HL-60/S4 treated with phorbol 12-myristate 13-acetate at 8.2 ng/mL for 4 days and 3 days (cell line): ENCODE measurements around the gene TEAD2.
"Not testable (repeated sequence)": the region's sequence is repeated elsewhere in the genome, so short reads cannot be mapped to it uniquely, and the experiment has no call there.

Experiments used
- in situ Hi-C: fragments of 300-500 bp; cut with MboI; formaldehyde crosslinking; loops from 2 replicates; pipeline ENCODE4 v1.15.0; 2022; ENCODE audit warnings: low sequenced_read_pairs

The TEAD2 gene

DNA sequence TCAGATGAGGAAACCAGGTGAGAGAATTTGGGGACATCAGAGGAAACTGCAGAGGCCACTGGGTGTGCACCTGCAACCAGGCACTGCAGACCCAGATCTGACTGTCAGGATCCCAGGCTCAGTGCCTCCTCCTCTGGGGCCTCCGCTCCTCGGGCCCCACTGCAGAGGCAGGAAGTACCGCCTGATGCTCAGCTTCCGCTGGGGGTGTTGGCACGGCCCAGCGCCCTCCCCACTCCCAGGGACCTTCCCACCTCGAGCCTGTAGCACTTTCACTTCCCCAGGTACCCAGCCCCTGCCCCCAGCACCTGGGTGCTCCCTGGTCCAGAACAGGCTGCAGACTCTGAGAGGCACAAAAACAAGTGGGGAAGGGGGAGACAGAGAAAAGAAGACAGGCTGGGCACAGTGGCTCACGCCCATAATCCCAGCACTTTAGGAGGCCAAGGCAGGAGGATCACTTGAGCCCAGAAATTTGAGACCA lies 28.4 kb downstream of the TEAD2 start:
- in situ Hi-C loops, result no loop called here

GRCh38 chr19:49333418-49333805 lies 28.8 kb downstream of the TEAD2 start:
- in situ Hi-C loops, result no loop called here

GRCh38 chr19:49332691-49333417 lies 29.4 kb downstream of the TEAD2 start:
- in situ Hi-C loops, result not testable (repeated sequence)

GRCh38 chr19:49331616-49332055 lies 30.6 kb downstream of the TEAD2 start:
- in situ Hi-C loops, result no loop called here

GRCh38 chr19:49331187-49331586 lies 31.0 kb downstream of the TEAD2 start:
- in situ Hi-C loops, result not testable (repeated sequence)

- in situ Hi-C loops, result no loop called here
Observed at GRCh38 chr19:49328741-49329140, 33.5 kb downstream of the TEAD2 start.

GRCh38 chr19:49327878-49328544 lies 34.2 kb downstream of the TEAD2 start:
- in situ Hi-C loops, result no loop called here

GRCh38 chr19:49326165-49326704 lies 36.0 kb downstream of the TEAD2 start:
- in situ Hi-C loops, result no loop called here

DNA sequence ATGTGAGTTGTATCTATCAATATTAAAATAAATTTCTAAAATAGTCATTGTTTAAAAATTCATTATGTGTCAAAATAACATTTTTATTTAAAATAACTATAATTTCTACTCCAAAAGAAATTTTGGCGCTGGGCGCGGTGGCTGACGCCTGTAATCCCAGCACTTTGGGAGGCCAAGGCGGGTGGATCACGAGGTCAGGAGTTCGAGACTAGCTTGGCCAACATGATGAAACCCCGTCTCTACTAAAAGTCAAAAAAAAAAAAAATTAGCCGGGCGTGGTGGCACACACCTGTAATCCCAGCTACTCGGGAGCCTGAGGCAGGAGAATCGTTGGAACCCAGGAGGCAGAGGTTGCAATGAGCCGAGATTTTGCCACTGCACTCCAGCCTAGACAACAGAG lies 36.5 kb downstream of the TEAD2 start:
- in situ Hi-C loops, result not testable (repeated sequence)

DNA sequence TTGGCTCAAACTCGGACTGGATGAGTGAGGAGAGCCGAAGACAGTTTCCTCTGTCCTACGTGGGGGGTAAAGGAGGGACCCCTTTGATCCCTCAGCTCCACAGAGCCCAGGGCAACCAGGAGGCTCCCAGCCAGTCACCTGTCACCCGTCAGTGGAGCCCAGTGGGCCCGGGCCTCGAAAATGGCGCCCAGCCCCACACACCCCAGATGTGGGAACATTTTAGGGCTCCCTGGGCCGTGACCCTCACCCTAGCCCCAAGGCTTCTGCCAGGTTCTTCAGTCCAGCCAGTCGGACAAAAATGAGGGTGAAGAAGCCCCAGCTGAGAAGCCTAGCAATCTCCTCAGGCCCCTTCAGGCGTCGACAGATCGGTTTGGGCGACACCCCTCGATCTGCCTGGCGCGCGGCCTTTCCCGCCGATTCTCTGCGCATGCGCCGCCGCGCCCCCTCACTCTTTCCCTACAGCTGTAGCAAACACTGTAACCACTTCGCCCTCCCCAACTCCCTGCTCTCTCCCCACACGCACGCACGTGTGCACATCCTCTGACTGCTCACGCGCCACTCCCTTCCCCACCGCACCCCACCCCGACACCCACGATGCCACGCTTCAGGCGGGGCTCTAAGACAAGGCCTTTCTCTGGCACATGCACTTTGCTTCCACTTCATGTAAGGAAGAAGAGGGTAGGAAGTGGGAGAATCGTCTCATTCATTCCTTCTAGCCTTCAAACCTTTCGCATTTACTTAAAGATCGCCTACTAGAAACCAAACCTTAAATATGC lies 37.2 kb downstream of the TEAD2 start, which contains the start of gene SLC6A16:
Gene SLC6A16 (minus strand): TSS at position 391 of the 776 bp plus-strand sequence. CDS start 13,844 bp downstream, outside the sequence.
- in situ Hi-C loops, result no loop called here

DNA sequence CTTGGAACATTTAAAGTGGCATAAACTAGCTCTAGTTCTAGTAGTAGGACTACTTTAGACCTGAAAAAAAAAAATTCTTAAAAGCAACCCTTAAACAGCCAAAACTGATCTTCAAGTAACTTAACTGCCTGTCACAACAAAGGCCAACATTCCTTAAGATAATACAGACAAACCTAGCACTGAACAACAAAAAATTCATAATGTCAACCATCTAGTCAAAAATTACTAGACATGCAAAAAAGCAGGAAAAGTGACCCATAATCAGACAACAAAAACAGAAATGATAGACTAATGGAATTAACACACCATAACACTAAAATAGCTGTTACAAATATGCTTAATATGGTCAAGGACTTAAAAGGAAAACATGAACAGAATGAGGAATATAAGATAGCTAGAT lies 43.9 kb downstream of the TEAD2 start:
- in situ Hi-C loops, result no loop called here

- in situ Hi-C loops, result no loop called here
Observed at GRCh38 chr19:49316284-49316683, 45.9 kb downstream of the TEAD2 start.

DNA sequence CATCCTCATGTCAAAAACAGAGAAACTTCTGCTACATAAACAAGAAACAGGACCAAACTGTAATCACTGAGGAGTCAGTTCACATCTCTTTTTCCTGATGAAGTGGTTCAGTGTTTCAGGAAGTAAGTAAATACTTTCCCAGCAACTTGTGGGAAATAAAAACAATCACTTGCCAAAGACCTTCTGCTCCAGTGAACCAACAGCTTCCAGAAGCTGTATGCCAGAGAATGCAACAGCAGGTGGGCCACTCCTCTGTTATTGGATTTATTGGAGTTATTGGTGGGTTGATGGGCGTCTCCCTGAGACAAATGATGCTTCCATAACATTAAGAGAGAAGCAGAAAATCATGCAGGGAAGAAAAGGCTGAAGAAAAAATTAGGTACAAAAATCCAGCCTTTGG lies 47.1 kb downstream of the TEAD2 start:
- in situ Hi-C loops, result no loop called here

DNA sequence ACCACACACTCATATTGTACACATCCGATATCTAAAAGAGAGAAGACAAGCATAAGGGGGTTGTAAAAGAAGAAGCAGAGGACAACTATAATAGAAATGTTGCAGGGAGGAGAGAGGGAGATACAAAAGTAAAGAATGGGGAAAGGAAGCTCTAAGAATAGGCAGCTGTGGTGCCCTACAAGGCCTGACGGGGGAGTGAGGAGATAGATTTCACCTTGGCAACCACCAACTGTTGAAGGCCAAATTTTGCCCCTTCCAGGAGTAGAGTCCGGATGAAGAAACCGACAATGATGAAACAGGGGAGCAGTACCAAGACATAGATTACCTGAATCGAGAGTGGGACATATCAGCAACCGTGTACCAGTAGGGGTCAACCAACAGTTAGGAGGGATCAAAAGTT lies 53.1 kb downstream of the TEAD2 start:
- in situ Hi-C loops, result no loop called here

DNA sequence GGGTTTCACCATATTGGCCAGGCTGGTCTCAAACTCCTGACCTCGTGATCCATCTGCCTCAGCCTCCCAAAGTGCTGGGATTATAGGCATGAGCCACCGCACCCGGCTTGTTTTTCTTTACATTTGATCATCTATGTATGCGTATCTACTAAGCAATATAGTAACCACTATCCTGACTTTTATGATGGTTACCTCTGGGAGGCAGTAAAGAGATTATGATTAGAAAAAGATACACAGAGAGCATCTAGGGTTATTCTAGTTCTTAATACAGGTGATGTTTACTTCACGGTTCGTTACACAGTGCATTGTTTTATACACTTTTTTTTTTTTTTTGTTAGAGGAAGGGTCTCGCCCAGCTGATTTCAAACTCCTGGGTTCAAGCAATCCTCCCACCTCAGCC lies 55.5 kb downstream of the TEAD2 start:
- in situ Hi-C loops, result not testable (repeated sequence)

- in situ Hi-C loops, result no loop called here
Observed at GRCh38 chr19:49301866-49302252, 60.4 kb downstream of the TEAD2 start.

GRCh38 chr19:49301165-49301865 lies 60.9 kb downstream of the TEAD2 start:
- in situ Hi-C loops, result no loop called here

GRCh38 chr19:49298653-49299052 lies 63.6 kb downstream of the TEAD2 start:
- in situ Hi-C loops, result not testable (repeated sequence)

GRCh38 chr19:49297403-49297802 lies 64.8 kb downstream of the TEAD2 start:
- in situ Hi-C loops, result no loop called here

- in situ Hi-C loops, result no loop called here
Observed at GRCh38 chr19:49295208-49295880, 66.9 kb downstream of the TEAD2 start.
